NB4 (cell line): ENCODE data around the gene CCDC187.

ENCODE experiments used
- CTCF ChIP-seq: IDR thresholded peaks from one replicate; pipeline ENCODE4 v1.5.1; 2012; ENCODE audit warnings: low read depth, low read length
- POLR2A ChIP-seq: IDR thresholded peaks from 2 replicates; pipeline ENCODE4 v1.6.1; 2011; ENCODE audit warnings: mild to moderate bottlenecking; ENCODE audit not compliant: insufficient read length; ENCODE audit errors: extremely low read depth

- TF ChIP-seq CTCF (no peak), POLR2A (no peak)
Observed at GRCh38 chr9:136299116-136299515, 4.8 kb downstream of the CCDC187 start.
